GM08714 (cell line): ENCODE measurements around the gene RRBP1.

Experiments
- H3K4me3 ChIP-seq: fragments of 200-500 bp; sonication (Bioruptor generic); 2 replicates; pipeline ENCODE4 v1.5.1; 2014; ENCODE audit warnings: mild to moderate bottlenecking, low read length, inconsistent platforms
- ZNF274 ChIP-seq: IDR thresholded peaks from 2 replicates; pipeline ENCODE4 v1.6.1; 2012; ENCODE audit warnings: mild to moderate bottlenecking, low read depth, low read length

RRBP1 gene

GRCh38 chr20:17679941-17680835 is 1.9 kb downstream of the RRBP1 start:
- H3K4me3 ChIP-seq, result peak overlapping the region; percentile 75; the same call in 1 of the 2 replicates
- TF ChIP-seq ZNF274, result no peak

GRCh38 chr20:17678886-17679285 is 3.2 kb downstream of the RRBP1 start:
- no peak for TF ChIP-seq ZNF274

GRCh38 chr20:17678295-17678694 is 3.7 kb downstream of the RRBP1 start:
- no peak for TF ChIP-seq ZNF274

More at GRCh38 chr20:17678886-17679285, 3.2 kb downstream of the RRBP1 start:
- H3K4me3 ChIP-seq, result no peak overlapping the region

GRCh38 chr20:17676942-17677341 is 5.1 kb downstream of the RRBP1 start:
- no peak overlapping the region for H3K4me3 ChIP-seq
- no peak for TF ChIP-seq ZNF274

More at GRCh38 chr20:17678295-17678694, 3.7 kb downstream of the RRBP1 start:
- no peak overlapping the region for H3K4me3 ChIP-seq

- no peak for TF ChIP-seq ZNF274
- no peak overlapping the region for H3K4me3 ChIP-seq
Measured at GRCh38 chr20:17676378-17676759, 5.7 kb downstream of the RRBP1 start.

- no peak for TF ChIP-seq ZNF274
- H3K4me3 ChIP-seq, result no peak overlapping the region
Measured at GRCh38 chr20:17675519-17676377, 6.3 kb downstream of the RRBP1 start.

GRCh38 chr20:17674722-17675518 is 7.1 kb downstream of the RRBP1 start:
- no peak for TF ChIP-seq ZNF274

GRCh38 chr20:17673084-17673483 is 9.0 kb downstream of the RRBP1 start:
- H3K4me3 ChIP-seq, result no peak overlapping the region
- no peak for TF ChIP-seq ZNF274

More at GRCh38 chr20:17674722-17675518, 7.1 kb downstream of the RRBP1 start:
- no peak overlapping the region for H3K4me3 ChIP-seq

- H3K4me3 ChIP-seq, result no peak overlapping the region
- TF ChIP-seq ZNF274, result no peak
Measured at GRCh38 chr20:17671565-17671964, 10.5 kb downstream of the RRBP1 start.

GRCh38 chr20:17671011-17671410 is 11.0 kb downstream of the RRBP1 start:
- TF ChIP-seq ZNF274, result no peak
- H3K4me3 ChIP-seq, result no peak overlapping the region

- no peak overlapping the region for H3K4me3 ChIP-seq
- no peak for TF ChIP-seq ZNF274
Measured at GRCh38 chr20:17669306-17669931, 12.6 kb downstream of the RRBP1 start.

- H3K4me3 ChIP-seq, result no peak overlapping the region
- no peak for TF ChIP-seq ZNF274
Measured at GRCh38 chr20:17668432-17668831, 13.6 kb downstream of the RRBP1 start.

GRCh38 chr20:17667445-17667844 is 14.6 kb downstream of the RRBP1 start:
- no peak overlapping the region for H3K4me3 ChIP-seq
- TF ChIP-seq ZNF274, result no peak
